ENCODE measurements around the gene POLR3A. TPM values are rescaled to one million over a fixed set of nuclear protein-coding genes. Genes with fewer than 3 reads are reported as not detected.

The POLR3A gene
- total RNA-seq, 1 donor from 2014 or later = 19.5 TPM

DNA sequence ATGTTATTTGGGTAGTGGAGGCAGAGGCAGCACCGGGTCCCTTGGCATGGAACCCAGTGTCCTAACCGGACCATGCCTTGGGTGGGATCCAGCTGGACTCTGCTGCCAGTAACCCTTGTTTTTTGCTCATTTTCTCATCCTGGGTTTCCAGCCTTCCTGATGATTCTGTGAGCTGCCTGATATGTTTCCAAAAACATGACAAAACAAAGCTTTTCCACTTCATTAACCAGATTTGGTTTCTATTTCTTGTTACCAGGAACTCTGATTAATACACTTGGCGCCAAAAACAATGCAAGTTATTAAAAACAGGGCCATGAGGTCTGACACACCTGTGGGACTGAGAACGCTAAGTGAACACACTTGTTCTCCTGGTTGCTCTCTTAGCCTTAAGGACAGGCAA is 69.9 kb downstream of the POLR3A start:
- Mint-ChIP-seq H3K27ac (ENCODE audit: unreplicated experiment) (no peak overlapping the region), H3K36me3 (ENCODE audit: unreplicated experiment) (no peaks in the 10 kb centered on the region)

GRCh38 chr10:77955136-77955535 is 74.2 kb downstream of the POLR3A start:
- TF ChIP-seq, protein P1, sequence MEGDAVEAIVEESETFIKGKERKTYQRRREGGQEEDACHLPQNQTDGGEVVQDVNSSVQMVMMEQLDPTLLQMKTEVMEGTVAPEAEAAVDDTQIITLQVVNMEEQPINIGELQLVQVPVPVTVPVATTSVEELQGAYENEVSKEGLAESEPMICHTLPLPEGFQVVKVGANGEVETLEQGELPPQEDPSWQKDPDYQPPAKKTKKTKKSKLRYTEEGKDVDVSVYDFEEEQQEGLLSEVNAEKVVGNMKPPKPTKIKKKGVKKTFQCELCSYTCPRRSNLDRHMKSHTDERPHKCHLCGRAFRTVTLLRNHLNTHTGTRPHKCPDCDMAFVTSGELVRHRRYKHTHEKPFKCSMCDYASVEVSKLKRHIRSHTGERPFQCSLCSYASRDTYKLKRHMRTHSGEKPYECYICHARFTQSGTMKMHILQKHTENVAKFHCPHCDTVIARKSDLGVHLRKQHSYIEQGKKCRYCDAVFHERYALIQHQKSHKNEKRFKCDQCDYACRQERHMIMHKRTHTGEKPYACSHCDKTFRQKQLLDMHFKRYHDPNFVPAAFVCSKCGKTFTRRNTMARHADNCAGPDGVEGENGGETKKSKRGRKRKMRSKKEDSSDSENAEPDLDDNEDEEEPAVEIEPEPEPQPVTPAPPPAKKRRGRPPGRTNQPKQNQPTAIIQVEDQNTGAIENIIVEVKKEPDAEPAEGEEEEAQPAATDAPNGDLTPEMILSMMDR (IDR thresholded peaks at IDR 0.05) = no peak
- Mint-ChIP-seq H3K27me3 (ENCODE audit: unreplicated experiment) (peaks cover 3% of the 10 kb centered on the region), H3K36me3 (ENCODE audit: unreplicated experiment) (peaks cover 2% of the 10 kb centered on the region), H3K4me1 (ENCODE audit: unreplicated experiment) (peaks cover 7% of the 10 kb centered on the region), H3K9me3 (ENCODE audit: unreplicated experiment) (peaks cover 4% of the 10 kb centered on the region), H3K4me3 (ENCODE audit: unreplicated experiment) (no peak overlapping the region), H3K27ac (ENCODE audit: unreplicated experiment) (no peak overlapping the region)
- DNase-seq (ENCODE audit: extremely low spot score, unreplicated experiment) = no peak

More for the DNA sequence above, 69.9 kb downstream of the POLR3A start:
- Mint-ChIP-seq H3K9me3 (ENCODE audit: unreplicated experiment) (peaks cover 3% of the 10 kb centered on the region), H3K27me3 (ENCODE audit: unreplicated experiment) (peaks cover 3% of the 10 kb centered on the region), H3K4me1 (ENCODE audit: unreplicated experiment) (peaks cover 5% of the 10 kb centered on the region), H3K4me3 (ENCODE audit: unreplicated experiment) (no peak overlapping the region)
- TF ChIP-seq, protein P1 (IDR thresholded peaks at IDR 0.05) = no peak
- DNase-seq (ENCODE audit: extremely low spot score, unreplicated experiment) = no peak

DNA sequence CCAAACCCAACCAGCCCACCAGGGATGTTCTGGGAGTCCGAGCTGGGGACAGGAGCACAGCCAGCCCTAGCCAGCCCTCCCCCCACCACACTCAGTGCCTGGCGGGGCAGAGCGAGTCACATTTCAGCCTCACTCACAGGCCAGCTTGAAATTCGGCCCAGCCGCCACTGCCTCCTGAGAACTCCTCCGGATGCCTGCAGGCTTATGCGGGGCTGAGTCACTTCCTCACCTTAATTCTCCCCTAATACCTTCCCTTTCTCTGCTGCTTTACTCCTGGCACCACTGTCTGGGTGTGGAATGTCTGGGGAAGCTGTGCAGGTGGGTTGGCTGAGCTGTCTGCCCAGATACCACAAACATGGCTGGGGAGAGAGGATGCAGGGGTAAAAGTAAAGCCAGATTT is 80.1 kb downstream of the POLR3A start:
- Mint-ChIP-seq H3K9me3 (ENCODE audit: unreplicated experiment) (peaks cover 4% of the 10 kb centered on the region), H3K27ac (ENCODE audit: unreplicated experiment) (no peak overlapping the region)

GRCh38 chr10:77946084-77946483 is 83.2 kb downstream of the POLR3A start:
- Mint-ChIP-seq H3K27ac (ENCODE audit: unreplicated experiment) (no peak overlapping the region), H3K9me3 (ENCODE audit: unreplicated experiment) (no peaks in the 10 kb centered on the region), H3K36me3 (ENCODE audit: unreplicated experiment) (no peaks in the 10 kb centered on the region), H3K27me3 (ENCODE audit: unreplicated experiment) (no peaks in the 10 kb centered on the region), H3K4me1 (ENCODE audit: unreplicated experiment) (peaks cover 32% of the 10 kb centered on the region), H3K4me3 (ENCODE audit: unreplicated experiment) (no peak overlapping the region)
- no peak for DNase-seq (ENCODE audit: extremely low spot score, unreplicated experiment)
- TF ChIP-seq, protein P1 (IDR thresholded peaks at IDR 0.05) = no peak

More for the DNA sequence above, 80.1 kb downstream of the POLR3A start:
- H3K4me3 Mint-ChIP-seq (ENCODE audit: unreplicated experiment) = no peak overlapping the region
- H3K27me3 Mint-ChIP-seq (ENCODE audit: unreplicated experiment) = no peaks in the 10 kb centered on the region
- H3K4me1 Mint-ChIP-seq (ENCODE audit: unreplicated experiment) = peaks cover 20% of the 10 kb centered on the region
- peaks cover 2% of the 10 kb centered on the region for H3K36me3 Mint-ChIP-seq (ENCODE audit: unreplicated experiment)
- TF ChIP-seq, protein P1 (IDR thresholded peaks at IDR 0.05) = no peak
- DNase-seq (ENCODE audit: extremely low spot score, unreplicated experiment) = no peak

- Mint-ChIP-seq H3K27ac (ENCODE audit: unreplicated experiment) (peak overlapping the region; percentile 85), H3K4me3 (ENCODE audit: unreplicated experiment) (no peak overlapping the region)
- DNase-seq (ENCODE audit: extremely low spot score, unreplicated experiment) = no peak
Observed at GRCh38 chr10:77944519-77944918, 84.8 kb downstream of the POLR3A start.

More at GRCh38 chr10:77944519-77944918, 84.8 kb downstream of the POLR3A start:
- Mint-ChIP-seq H3K4me1 (ENCODE audit: unreplicated experiment) (peaks cover 40% of the 10 kb centered on the region), H3K27me3 (ENCODE audit: unreplicated experiment) (no peaks in the 10 kb centered on the region), H3K36me3 (ENCODE audit: unreplicated experiment) (no peaks in the 10 kb centered on the region), H3K9me3 (ENCODE audit: unreplicated experiment) (no peaks in the 10 kb centered on the region)
- TF ChIP-seq, protein P1 (IDR thresholded peaks at IDR 0.05) = no peak
